ENCODE measurements around the gene PARD3B.

DNA sequence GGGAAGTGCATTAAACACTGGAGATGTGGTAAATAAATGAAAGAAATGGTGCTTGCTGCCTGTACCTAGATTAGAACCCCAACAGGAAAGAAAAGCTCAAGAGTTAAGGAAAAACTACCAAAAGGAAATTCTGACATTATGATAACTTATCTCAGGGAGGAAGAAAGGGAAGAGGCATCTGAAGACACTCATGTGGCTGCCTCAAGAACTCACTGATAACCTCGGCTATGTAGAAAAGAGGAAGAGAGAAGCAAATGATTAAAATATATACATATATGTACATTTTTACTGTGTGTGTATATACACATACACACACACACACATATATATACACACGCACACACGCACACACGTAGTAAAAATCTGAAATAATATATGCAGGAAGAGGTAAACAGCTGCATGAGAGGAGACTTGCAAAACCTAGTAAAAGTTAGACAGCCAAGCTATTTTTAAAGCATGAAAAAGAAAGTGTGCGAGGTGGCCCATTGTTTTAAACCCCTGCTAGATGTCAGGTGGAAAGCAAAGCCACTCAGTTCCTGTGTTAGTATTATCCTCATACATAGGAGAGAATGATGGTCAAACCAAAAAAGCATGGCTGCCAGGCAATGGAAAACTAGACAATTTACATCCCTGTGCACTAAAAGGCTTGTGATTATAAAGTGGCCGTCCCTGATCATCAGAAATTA lies 654.0 kb downstream of the PARD3B start:
- TF ChIP-seq POLR2A (IDR thresholded peaks at IDR 0.05; ENCODE audit: low read depth, low read length) (no peak), POLR2AphosphoS5 (IDR thresholded peaks at IDR 0.05; ENCODE audit: low read depth, low read length) (no peak), TAF1 (IDR thresholded peaks at IDR 0.05; ENCODE audit: borderline replicate concordance, low read depth, low read length) (no peak)

Data from GM12892 (cell line).